ENCODE results near the gene GNAT1. TPM values are rescaled to one million over a fixed set of nuclear protein-coding genes. Genes with fewer than 3 reads are reported as not detected.

GNAT1 gene
- polyA plus RNA-seq, 1 donor from 2014 or later, result not detected

DNA sequence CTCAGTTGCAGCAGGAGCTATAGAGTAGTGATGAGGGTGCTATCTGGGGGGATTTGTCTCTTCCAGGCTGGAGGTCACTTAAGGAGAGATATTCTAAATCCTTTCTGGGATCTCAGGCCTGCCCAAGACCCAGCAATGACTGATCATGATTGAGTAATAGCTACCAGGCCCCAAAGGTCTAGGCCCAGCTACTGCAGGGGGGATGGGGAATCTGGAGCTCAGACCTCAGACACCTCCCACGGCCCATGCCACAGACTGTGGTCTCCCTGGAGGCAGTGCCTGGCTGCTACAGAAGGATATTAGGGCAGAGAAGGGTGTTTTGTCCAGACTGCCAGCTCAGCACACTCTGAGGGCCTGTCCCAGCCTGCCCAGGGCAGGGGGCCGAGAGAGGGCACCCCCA lies 20.5 kb downstream of the GNAT1 start:
- no peak overlapping the region for H3K4me2 ChIP-seq (ENCODE audit: low read length)
- no peaks in the 10 kb centered on the region for H4K20me1 ChIP-seq (ENCODE audit: insufficient read depth)
- no peaks in the 10 kb centered on the region for H3K36me3 ChIP-seq (ENCODE audit: insufficient read depth, low read length)
- H3K27me3 ChIP-seq (ENCODE audit: insufficient read depth, low read depth, low read length), result peaks cover 2% of the 10 kb centered on the region
- no peak overlapping the region for H3K9ac ChIP-seq (ENCODE audit: low read length)
- H3K9me2 ChIP-seq (ENCODE audit: insufficient read depth, low read length), result no peaks in the 10 kb centered on the region
- no peak for TF ChIP-seq POLR2AphosphoS5 (IDR thresholded peaks at IDR 0.05)
- no peak for TF ChIP-seq CTCF (IDR thresholded peaks at IDR 0.05; ENCODE audit: poor library complexity, severe bottlenecking)
- no peak for TF ChIP-seq EP300 (conservative IDR thresholded peaks at IDR 0.05; ENCODE audit: poor library complexity, severe bottlenecking)
- TF ChIP-seq RAD21 (conservative IDR thresholded peaks at IDR 0.05), result no peak
- no peak for TF ChIP-seq TAF1 (IDR thresholded peaks at IDR 0.05; ENCODE audit: low read depth)
- TF ChIP-seq, protein P1, sequence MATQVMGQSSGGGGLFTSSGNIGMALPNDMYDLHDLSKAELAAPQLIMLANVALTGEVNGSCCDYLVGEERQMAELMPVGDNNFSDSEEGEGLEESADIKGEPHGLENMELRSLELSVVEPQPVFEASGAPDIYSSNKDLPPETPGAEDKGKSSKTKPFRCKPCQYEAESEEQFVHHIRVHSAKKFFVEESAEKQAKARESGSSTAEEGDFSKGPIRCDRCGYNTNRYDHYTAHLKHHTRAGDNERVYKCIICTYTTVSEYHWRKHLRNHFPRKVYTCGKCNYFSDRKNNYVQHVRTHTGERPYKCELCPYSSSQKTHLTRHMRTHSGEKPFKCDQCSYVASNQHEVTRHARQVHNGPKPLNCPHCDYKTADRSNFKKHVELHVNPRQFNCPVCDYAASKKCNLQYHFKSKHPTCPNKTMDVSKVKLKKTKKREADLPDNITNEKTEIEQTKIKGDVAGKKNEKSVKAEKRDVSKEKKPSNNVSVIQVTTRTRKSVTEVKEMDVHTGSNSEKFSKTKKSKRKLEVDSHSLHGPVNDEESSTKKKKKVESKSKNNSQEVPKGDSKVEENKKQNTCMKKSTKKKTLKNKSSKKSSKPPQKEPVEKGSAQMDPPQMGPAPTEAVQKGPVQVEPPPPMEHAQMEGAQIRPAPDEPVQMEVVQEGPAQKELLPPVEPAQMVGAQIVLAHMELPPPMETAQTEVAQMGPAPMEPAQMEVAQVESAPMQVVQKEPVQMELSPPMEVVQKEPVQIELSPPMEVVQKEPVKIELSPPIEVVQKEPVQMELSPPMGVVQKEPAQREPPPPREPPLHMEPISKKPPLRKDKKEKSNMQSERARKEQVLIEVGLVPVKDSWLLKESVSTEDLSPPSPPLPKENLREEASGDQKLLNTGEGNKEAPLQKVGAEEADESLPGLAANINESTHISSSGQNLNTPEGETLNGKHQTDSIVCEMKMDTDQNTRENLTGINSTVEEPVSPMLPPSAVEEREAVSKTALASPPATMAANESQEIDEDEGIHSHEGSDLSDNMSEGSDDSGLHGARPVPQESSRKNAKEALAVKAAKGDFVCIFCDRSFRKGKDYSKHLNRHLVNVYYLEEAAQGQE (IDR thresholded peaks at IDR 0.05; ENCODE audit: borderline replicate concordance), result no peak
- no peak for TF ChIP-seq SMC3 (conservative IDR thresholded peaks at IDR 0.05; ENCODE audit: poor library complexity)
- TF ChIP-seq EZH2 (IDR thresholded peaks at IDR 0.05; ENCODE audit: borderline replicate concordance, insufficient read depth, low read length, poor library complexity, severe bottlenecking), result no peak
- no peak for TF ChIP-seq MXI1 (conservative IDR thresholded peaks at IDR 0.05; ENCODE audit: poor library complexity, severe bottlenecking)
- H2AFZ ChIP-seq (ENCODE audit: low read depth, low read length), result no peak overlapping the region
- no peaks in the 10 kb centered on the region for H3F3A ChIP-seq (ENCODE audit: insufficient read depth, low read length, poor library complexity, severe bottlenecking)
- no peak overlapping the region for H3K4me3 ChIP-seq (ENCODE audit: low read length)
- H3K27ac ChIP-seq (ENCODE audit: low read length), result no peak overlapping the region
- H3K79me2 ChIP-seq (replicated peaks; ENCODE audit: insufficient read depth, low read length), result no peaks in the 10 kb centered on the region
- no peaks in the 10 kb centered on the region for H3K9me3 ChIP-seq (ENCODE audit: low read length)

- TF ChIP-seq POLR2AphosphoS5 (IDR thresholded peaks at IDR 0.05), result no peak
- no peak for TF ChIP-seq EP300 (conservative IDR thresholded peaks at IDR 0.05; ENCODE audit: poor library complexity, severe bottlenecking)
- TF ChIP-seq, protein P1 (IDR thresholded peaks at IDR 0.05; ENCODE audit: borderline replicate concordance), result no peak
- TF ChIP-seq CTCF (IDR thresholded peaks at IDR 0.05; ENCODE audit: poor library complexity, severe bottlenecking), result no peak
- no peak for TF ChIP-seq EZH2 (IDR thresholded peaks at IDR 0.05; ENCODE audit: borderline replicate concordance, insufficient read depth, low read length, poor library complexity, severe bottlenecking)
- no peak for TF ChIP-seq RAD21 (conservative IDR thresholded peaks at IDR 0.05)
- no peak for TF ChIP-seq MXI1 (conservative IDR thresholded peaks at IDR 0.05; ENCODE audit: poor library complexity, severe bottlenecking)
- no peak for TF ChIP-seq SMC3 (conservative IDR thresholded peaks at IDR 0.05; ENCODE audit: poor library complexity)
- TF ChIP-seq TAF1 (IDR thresholded peaks at IDR 0.05; ENCODE audit: low read depth), result no peak
- Histone ChIP-seq H3K27ac (ENCODE audit: low read length) (no peak overlapping the region), H3K9ac (ENCODE audit: low read length) (no peak overlapping the region)
These were observed 21.1 kb downstream of the GNAT1 start for GRCh38 chr3:50212502-50212901.

More at GRCh38 chr3:50212502-50212901, 21.1 kb downstream of the GNAT1 start:
- Histone ChIP-seq H3K36me3 (ENCODE audit: insufficient read depth, low read length) (no peaks in the 10 kb centered on the region), H3K27me3 (ENCODE audit: insufficient read depth, low read depth, low read length) (no peaks in the 10 kb centered on the region), H3K4me2 (ENCODE audit: low read length) (no peak overlapping the region), H4K20me1 (ENCODE audit: insufficient read depth) (no peaks in the 10 kb centered on the region), H2AFZ (ENCODE audit: low read depth, low read length) (no peak overlapping the region), H3F3A (ENCODE audit: insufficient read depth, low read length, poor library complexity, severe bottlenecking) (no peaks in the 10 kb centered on the region), H3K9me2 (ENCODE audit: insufficient read depth, low read length) (no peaks in the 10 kb centered on the region), H3K9me3 (ENCODE audit: low read length) (no peaks in the 10 kb centered on the region), H3K4me3 (ENCODE audit: low read length) (no peak overlapping the region), H3K79me2 (replicated peaks; ENCODE audit: insufficient read depth, low read length) (no peaks in the 10 kb centered on the region)
